ENCODE data around the gene MYNN.
"Not testable (repeated sequence)": the region's sequence is repeated elsewhere in the genome, so short reads cannot be mapped to it uniquely, and the experiment has no call there.

The MYNN gene

GRCh38 chr3:169772897-169773816 is at the start of gene MYNN:
Gene MYNN, plus strand, starts transcription at chr3:169773396. Its CDS starts 900 bp downstream, at chr3:169774296.
- Histone ChIP-seq H2AFZ (ENCODE audit: low read length) (peak within 1 kb of the TSS; percentile 88), H3K9me2 (replicated peaks; ENCODE audit: insufficient read depth, low read length) (no peaks in the 10 kb centered on the region), H4K20me1 (ENCODE audit: insufficient read depth, low read length) (peaks cover 5% of the 10 kb centered on the region; the same call in 1 of the 2 replicates), H3K9me3 (replicated peaks; ENCODE audit: insufficient read depth, low read length) (no peaks in the 10 kb centered on the region), H3K4me2 (ENCODE audit: low read depth, low read length) (peak within 1 kb of the TSS; percentile 79), H3K27ac (ENCODE audit: low read length) (peak within 1 kb of the TSS; percentile 95), H3K4me3 (ENCODE audit: low read length) (peak within 1 kb of the TSS; percentile 88), H3K36me3 (replicated peaks; ENCODE audit: insufficient read depth, low read length) (peaks cover 6% of the 10 kb centered on the region; the same call in 1 of the 2 replicates), H3K27me3 (replicated peaks; ENCODE audit: insufficient read depth, low read length) (no peaks in the 10 kb centered on the region), H3K9ac (ENCODE audit: low read length) (peak within 1 kb of the TSS; percentile 95), H3F3A (ENCODE audit: insufficient read depth, low read length) (peaks cover 33% of the 10 kb centered on the region), H3K4me1 (ENCODE audit: low read length) (peaks cover 18% of the 10 kb centered on the region), H3K79me2 (ENCODE audit: low read length) (peaks cover 47% of the 10 kb centered on the region)
- TF ChIP-seq CTCF (IDR thresholded peaks at IDR 0.05; ENCODE audit: low read length) (peak; percentile 32; the same call in 1 of the 2 replicates), EZH2phosphoT487 (IDR thresholded peaks at IDR 0.05; ENCODE audit: low read length) (no peak), EZH2 (optimal IDR thresholded peaks at IDR 0.05; ENCODE audit: low read depth, low read length) (no peak)
- DNase-seq = peak; percentile 95

- not testable (repeated sequence) for H3K36me3 ChIP-seq (replicated peaks; ENCODE audit: insufficient read depth, low read length); H3K79me2 ChIP-seq (ENCODE audit: low read length); H3K27ac ChIP-seq (ENCODE audit: low read length); DNase-seq; H3K4me3 ChIP-seq (ENCODE audit: low read length); H2AFZ ChIP-seq (ENCODE audit: low read length); H3K4me2 ChIP-seq (ENCODE audit: low read depth, low read length); H3K9me2 ChIP-seq (replicated peaks; ENCODE audit: insufficient read depth, low read length); H3K9me3 ChIP-seq (replicated peaks; ENCODE audit: insufficient read depth, low read length); H3K27me3 ChIP-seq (replicated peaks; ENCODE audit: insufficient read depth, low read length); H3F3A ChIP-seq (ENCODE audit: insufficient read depth, low read length); H4K20me1 ChIP-seq (ENCODE audit: insufficient read depth, low read length); H3K4me1 ChIP-seq (ENCODE audit: low read length); H3K9ac ChIP-seq (ENCODE audit: low read length)
Measured at GRCh38 chr3:169731857-169732256, 41.3 kb upstream of the MYNN start.

GRCh38 chr3:169739067-169739466 is 34.1 kb upstream of the MYNN start:
- no peak for DNase-seq
- Histone ChIP-seq H4K20me1 (ENCODE audit: insufficient read depth, low read length) (no peaks in the 10 kb centered on the region), H3F3A (ENCODE audit: insufficient read depth, low read length) (no peaks in the 10 kb centered on the region), H3K36me3 (replicated peaks; ENCODE audit: insufficient read depth, low read length) (no peaks in the 10 kb centered on the region), H3K9me3 (replicated peaks; ENCODE audit: insufficient read depth, low read length) (no peaks in the 10 kb centered on the region), H3K9me2 (replicated peaks; ENCODE audit: insufficient read depth, low read length) (no peaks in the 10 kb centered on the region), H3K27ac (ENCODE audit: low read length) (no peak overlapping the region), H3K4me2 (ENCODE audit: low read depth, low read length) (no peak overlapping the region), H3K27me3 (replicated peaks; ENCODE audit: insufficient read depth, low read length) (no peaks in the 10 kb centered on the region), H3K4me1 (ENCODE audit: low read length) (no peaks in the 10 kb centered on the region), H3K9ac (ENCODE audit: low read length) (no peak overlapping the region), H2AFZ (ENCODE audit: low read length) (no peak overlapping the region), H3K79me2 (ENCODE audit: low read length) (no peaks in the 10 kb centered on the region), H3K4me3 (ENCODE audit: low read length) (no peak overlapping the region)
- TF ChIP-seq CTCF (IDR thresholded peaks at IDR 0.05; ENCODE audit: low read length) (no peak), EZH2 (optimal IDR thresholded peaks at IDR 0.05; ENCODE audit: low read depth, low read length) (no peak), EZH2phosphoT487 (IDR thresholded peaks at IDR 0.05; ENCODE audit: low read length) (no peak)

All from MM.1S (cell line).